ENCODE results near the gene TAS2R7.

- no peak for TF ChIP-seq ELK1 (IDR thresholded peaks at IDR 0.05; ENCODE audit: low read depth, low read length)
- TF ChIP-seq CTCF (IDR thresholded peaks at IDR 0.05), result no peak
- no peak for TF ChIP-seq RCOR1 (IDR thresholded peaks at IDR 0.05; ENCODE audit: low read depth, low read length)
- TF ChIP-seq RFX5 (IDR thresholded peaks at IDR 0.05), result no peak
These were observed 7.6 kb upstream of the TAS2R7 start, which contains the start of gene TAS2R9 for GRCh38 chr12:10810068-10810467.
